ENCODE measurements around the gene DNAJB6. TPM values are rescaled to one million over a fixed set of nuclear protein-coding genes. Genes with fewer than 3 reads are reported as not detected.
A peak's percentile ranks its signal among the peaks of the same experiment; 100 is the strongest.

Gene DNAJB6
- polyA plus RNA-seq (2013, experiment 1 of 2; ENCODE audit: insufficient read length): 167 TPM
- 167 TPM for polyA plus RNA-seq (2013, experiment 2 of 2; ENCODE audit: insufficient read length)

DNA sequence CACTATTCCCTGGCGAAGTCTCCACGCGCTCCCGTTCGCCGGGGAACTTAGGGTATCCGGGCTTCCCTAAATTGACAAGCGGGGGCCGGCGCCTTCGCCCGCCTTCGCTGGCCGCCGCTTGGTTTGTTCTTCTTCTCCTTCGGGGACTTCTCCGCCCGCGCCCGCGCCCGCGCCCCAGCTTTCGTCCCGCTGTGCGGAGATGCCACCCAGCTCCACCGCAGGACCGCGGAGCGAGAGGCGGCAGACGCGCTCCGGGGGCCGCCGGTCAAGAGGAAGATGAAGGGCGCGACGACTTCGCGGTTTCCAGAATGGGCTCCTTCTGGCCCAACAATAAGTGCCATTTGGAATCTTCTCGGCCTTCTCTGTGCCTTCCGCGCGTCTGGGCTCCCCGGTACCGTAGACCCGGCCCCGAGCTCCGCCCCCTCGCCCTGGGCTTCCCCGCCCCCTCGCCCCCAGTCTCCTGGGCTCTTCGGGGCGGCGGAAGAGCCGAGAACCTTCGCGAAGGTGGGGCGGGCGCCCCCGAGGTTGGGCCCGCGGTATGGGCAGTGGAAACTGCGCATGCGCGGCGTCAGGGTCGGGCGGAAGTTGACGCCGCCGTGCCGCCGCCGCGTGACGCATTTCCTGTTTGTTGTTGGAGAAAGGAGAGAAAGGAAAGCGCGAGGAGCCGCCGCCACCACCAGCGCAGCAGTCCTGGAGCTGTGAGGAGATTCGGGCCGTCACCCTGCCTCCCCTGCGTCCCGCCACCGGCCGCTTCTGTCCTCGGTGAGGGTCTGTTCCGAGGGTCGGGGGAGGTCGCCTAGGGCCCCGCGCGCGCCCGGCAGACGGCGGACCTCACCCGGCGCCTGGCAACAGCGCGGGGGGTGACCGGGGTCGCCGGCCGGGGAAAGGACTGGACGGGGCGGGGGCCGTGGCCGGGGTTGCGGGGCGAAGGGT, at the start of gene DNAJB6:
Gene DNAJB6 (plus strand): TSS at position 622 of the 933 bp plus-strand sequence. CDS start 21,569 bp downstream, outside the sequence.
- peak; percentile 94 for DNase-seq

DNA sequence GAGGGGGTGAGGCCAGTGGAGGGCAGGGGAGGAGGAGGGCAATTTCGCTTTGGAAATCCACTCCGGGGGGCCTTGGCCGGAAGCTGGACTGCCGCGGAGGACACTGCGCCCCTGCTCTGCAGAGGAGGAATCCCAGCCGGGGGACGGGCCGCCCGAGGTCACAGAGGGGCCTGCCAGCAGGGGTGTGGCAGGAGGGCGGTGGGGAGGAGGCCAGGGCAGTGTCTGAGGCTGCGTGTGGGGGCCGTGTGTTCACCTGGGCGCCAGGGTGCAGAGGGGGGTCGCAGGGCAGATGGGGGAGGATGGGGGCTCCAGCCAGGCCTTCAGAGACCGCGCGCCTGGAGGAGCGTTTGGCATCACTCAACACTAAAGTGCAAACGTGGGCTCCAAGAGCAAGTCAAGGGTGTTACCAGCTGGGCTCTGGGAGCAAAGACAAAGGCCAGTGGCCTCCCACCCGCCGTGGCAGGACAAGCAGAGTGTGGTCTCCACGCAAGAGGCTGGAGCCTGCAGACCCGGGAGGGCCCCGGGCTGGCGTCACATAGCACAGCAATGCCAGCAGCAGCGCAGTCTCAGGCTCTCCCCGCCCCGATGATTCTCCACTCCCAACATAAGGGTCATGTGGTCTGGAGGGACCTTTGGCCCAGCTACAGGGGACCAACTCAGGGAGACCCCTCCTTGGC, 45.3 kb upstream of the DNAJB6 start:
- no peak for DNase-seq

DNA sequence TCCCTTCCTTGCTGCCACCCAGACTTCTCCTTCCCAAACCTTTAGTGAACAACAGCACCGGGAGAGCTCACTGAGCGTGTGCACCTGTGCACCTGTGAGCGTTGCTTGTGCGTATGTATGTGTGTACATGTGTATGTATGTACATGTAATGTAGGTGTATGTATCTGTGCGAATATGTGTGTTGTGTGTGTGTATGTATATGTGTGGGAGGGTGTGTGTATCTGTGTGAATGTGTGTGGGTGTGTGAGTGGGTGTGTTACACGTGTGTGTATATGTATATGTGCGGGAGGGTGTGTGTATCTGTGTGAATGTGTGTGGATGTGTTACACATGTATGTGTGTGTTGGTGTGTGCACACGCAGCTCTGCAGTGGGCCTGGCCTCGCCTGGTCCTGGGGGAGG, 44.5 kb upstream of the DNAJB6 start:
- DNase-seq: no peak

DNA sequence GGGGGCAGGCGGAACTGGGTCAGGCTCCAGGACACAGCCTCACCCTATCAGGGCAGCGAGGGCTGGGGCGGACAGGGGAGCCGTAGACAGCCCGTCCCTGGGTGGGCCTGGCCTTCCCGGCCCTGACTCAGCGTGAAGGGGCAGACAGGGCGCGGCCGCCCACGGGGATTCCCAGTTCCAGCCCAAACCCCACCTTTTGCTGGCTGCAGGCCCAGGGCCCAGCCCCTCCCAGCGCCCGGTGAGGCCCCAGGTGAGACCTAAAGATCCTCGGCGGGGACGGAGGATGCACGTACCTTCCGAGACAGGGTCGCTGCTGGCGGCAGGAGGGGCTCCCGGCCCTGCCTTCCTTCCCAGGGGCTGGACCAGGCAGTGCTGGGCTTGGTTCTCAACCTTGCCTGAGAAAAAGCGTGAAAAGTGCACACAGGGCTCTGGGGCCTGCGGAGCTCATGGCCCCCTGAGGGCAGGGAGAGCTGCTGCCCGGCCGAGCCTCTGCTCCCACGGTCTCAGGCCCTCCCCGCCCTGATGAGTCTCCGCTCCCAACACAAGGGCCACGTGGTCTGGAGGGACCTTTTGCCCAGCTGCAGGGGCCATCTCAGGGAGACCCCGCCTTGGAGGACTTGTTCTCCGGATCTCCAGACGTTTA, 43.9 kb upstream of the DNAJB6 start:
- DNase-seq: no peak

DNA sequence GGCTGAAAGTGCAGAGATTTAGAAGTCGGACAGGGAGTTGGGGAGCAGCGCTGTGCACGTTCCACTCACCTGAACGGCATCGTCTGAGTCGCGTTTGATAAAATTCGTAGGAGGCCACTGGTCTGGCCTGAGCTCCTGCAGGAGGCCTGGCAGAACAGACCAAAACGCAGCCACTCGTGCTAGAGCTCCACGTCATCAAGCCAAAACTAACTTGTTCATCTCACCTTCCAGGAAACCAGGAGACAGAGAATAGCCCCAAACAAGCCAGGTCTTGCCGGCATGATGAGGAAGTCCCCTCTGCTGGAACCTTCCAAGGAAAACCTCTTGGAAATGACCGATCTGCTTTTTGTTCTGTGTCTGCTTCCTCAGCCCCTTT, 43.4 kb upstream of the DNAJB6 start:
- DNase-seq: no peak

DNA sequence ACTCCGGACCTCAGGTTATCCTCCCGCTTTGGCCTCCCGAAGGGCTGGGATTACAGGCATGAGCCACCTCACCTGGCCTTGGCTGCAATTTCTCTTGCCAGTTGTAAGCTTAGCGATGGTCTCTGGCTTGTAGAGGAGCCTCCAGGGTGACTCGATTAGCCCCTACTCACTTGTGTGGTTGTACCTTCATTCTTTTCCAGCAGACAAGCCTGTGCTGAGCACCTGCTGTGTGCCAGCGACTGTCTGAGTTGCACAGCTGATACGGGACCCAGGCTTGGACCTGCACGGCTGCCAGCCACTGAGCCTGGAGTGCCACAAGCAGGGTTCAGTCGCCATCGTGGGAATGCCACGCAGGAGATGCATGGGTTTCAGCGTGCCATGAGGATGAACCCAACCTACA, 42.0 kb upstream of the DNAJB6 start:
- DNase-seq: no peak

DNA sequence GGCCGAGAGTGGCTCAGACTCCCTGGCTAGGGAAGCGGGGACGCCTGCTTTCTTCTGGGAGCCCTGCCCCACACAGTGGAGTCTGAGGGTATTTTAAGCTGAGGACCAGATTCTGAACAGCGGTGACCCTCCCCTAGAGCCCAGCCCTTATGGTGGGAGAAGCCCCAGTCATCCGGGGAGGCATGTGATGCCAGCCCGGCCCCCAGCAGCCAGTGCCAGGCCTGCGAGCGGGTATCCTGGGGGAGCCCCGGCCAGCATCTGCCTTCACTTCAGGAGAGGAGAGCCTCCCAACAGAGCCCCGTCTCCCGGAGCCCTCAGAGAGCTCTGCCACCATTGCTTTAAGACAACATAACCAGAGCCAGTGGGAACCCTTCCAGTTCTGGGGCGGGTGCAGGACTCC, 41.5 kb upstream of the DNAJB6 start:
- no peak for DNase-seq

DNA sequence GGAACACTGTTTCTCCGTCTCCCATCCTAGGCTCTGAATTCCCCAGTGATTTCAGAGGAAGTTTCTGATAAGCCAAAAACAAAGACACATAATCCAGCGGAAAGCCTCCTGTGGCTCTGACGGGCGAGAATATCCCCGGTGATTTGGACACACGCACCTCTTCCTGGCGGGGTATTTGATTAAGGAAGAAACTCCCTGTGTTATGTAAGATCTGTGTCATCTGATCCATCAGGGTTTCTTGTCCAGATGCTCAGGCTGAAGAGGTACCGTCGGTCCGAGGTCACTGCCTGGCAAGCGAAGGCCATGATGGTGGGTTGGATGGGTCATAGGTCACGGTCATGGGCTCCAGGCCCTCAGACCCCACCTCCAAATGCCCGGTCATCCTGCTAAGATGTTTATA, 39.6 kb upstream of the DNAJB6 start:
- DNase-seq: no peak

DNA sequence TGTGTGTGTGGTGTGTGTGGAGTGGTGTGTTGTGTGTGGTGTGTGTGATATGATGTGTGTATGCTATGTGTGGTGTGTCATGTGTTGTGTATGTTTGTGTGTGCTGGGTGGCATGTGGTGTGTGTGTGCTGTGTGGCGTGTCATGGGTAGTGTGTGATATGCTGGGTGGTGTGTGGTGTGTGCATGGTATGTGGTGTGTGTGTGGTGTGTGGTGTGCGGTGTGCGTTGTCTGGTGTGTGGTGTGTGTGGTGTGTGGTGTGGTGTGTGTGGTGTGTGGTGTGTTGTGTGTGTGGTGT, 37.5 kb upstream of the DNAJB6 start:
- no peak for DNase-seq

DNA sequence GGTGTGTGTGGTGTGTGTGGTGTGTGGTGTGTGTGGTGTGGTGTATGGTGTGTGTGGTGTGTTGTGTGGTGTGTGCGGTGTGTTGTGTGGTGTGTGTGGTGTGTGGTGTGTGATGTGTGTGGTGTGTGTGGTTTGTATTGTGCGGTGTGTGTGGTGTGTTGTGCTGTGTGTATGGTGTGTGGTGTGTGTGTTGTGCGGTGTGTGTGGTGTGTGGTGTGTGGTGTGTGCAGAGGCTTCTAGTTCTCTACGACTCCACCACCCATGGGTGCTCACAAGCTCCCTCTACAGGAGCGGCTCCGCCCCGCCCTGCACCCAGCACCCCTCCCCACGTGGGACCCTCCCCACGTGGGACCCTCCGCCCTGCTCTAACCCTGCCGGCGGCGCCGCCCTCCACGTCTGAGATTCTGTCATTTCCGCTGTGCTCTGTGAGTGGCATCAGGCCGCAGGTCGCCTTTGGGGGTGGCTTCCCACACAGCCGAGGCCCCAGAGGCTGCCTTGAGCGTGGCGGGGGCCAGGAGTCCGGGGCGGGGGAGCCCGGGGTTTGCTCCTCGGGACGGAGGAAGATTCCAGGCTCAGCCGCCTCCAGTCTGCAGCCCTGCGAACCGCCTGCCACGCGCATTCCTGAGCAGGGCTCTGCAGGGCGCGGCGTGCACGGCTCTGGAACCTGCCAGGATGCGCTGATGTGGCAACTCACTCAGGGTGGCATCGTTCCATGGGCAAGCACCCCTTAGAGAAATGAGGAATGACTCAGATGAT, 37.0 kb upstream of the DNAJB6 start:
- peak; percentile 57 for DNase-seq

DNA sequence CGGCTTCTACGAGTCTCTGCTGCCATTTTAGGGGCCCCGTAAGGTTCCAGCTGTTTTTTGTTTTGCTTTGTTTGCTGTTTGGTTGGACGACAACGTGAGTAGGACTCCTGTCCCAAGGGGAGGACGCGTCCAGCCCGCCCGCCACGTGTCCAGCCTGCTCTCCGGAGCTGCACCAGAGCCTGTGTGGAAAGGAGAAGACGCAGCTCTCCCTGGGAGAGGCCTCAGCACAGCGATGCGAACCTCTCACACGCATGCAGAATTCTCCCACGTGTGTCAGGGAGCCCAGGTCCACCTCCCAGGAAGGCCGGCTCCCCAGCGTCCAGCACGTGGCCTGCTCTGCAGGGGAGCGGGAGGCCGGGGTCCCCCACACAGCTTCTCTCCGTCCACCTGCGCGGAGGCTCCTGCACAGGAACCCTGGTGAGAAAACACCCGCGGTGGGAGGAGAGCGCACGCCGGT, 36.4 kb upstream of the DNAJB6 start:
- no peak for DNase-seq

DNA sequence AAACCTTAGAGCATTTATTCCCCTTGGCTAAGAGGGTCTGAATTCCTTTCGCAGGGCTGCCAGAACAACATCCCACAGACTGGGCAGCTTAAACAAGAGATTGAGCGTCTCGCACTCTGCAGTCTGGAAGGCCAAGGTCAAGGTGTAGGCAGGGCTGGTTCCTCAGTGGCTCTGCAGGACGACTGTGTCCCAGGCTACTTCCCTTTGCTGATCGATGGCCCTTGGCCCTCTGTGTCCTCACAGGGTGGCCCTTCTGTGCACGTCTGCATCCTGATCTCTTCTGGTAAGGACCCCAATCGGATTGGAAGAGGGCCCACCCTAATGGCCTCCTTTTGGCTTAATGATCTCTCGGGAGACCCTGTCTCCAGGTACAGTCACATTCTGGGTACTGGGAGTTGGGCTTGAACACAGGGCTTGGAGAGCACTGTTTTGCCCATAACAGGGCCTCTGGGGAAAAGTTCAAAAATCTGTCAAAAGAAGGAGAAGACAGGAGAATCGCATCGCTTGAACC, 35.1 kb upstream of the DNAJB6 start:
- no peak for DNase-seq

DNA sequence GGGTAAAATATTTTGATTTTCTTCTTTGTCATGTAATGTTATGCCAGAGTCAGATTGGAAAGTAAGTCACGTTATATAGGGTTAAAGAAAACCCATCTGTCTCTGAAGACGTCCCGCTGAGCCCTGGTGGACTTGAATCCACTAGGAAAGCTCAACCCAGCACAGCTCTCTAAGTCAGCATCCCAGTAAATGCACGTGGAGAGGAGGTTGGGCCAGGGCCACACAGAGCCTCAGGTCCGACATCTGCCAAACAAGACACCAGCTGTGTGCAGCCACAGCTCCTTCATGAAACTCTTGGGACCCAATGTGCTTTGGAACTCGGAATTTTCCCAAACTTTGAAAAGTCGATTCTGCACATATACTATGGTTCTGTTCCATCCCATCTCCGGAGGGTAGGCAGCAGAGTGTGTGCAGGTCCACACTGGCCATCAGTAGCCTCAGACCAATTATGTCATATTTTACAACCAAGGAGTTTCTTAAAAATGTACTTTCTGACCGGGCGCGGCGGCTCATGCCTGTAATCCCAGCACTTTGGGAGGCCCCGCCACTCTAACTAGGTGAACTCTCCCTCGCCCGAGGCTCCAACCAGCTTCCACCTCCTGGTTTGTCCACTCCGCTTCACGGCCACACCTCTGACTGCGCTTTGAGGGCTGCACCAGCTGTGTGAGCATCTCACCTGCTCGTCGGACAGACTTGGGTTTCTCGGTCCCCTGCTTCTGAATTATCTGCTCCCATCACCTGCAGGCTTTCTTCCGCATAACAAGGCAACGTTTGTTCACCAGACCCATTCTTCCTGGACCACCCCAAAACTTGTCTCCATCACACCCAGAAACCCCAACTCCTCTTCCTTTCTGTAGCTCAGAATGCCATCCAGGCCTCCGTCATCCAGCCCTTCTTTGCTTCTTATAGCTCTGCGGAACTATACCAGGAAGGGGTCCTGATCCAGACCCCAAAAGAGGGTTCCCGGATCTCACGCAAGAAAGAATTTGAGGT, 29.7 kb upstream of the DNAJB6 start:
- no peak for DNase-seq

DNA sequence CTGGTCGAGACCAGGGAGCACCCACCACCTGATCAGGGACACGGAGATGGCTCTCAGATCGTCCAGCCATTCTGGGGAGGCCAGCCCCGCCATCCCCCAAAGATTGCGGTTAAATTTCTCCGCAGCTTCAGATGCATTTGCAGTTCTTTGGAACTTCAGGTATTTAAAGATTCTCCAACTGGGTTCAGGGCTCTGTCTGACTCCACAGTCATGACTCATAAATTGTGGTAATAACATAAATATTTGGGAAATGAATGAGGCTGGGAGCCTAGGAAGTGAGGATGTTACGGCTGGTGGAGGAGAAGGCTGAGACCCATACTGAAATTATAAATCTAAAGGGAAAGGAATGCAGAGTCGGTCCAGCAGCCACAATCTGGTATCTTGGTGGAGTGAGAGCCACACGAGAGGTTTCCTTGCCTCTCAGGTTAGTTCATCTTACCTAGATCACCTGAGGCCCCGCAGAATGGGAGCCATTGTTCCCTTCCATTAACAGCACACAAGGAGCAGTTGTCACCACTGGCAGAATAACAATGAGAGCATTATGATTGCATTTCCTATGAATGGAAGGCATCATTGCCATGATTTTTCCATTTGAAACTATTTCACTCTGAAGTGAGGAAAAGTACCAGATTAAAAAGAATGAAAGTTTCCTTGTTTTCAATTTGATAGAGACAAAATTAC, 26.7 kb upstream of the DNAJB6 start:
- peak; percentile 98 for DNase-seq

DNA sequence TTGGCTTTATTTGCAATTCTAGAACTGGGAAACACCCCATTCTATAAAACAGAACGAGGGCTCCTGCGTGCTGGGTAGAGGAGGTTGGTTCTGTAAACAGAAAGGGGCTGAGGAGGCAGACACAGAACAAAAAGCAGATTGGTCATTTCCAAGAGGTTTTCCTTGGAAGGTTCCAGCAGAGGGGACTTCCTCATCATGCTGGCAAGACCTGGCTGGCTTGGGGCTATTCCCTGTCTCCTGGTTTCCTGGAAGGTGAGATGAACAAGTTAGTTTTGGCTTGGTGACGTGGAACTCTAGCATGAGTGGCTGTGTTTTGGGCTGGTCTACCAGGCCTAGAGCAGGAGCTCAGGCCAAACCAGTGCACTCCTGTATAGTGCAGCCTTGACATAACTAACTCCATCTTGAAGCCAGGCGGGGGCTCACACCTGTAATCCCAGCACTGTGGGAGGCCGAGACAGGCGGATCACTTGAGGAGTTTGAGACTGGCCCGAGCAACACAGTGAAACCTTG, 26.1 kb upstream of the DNAJB6 start:
- DNase-seq: no peak

DNA sequence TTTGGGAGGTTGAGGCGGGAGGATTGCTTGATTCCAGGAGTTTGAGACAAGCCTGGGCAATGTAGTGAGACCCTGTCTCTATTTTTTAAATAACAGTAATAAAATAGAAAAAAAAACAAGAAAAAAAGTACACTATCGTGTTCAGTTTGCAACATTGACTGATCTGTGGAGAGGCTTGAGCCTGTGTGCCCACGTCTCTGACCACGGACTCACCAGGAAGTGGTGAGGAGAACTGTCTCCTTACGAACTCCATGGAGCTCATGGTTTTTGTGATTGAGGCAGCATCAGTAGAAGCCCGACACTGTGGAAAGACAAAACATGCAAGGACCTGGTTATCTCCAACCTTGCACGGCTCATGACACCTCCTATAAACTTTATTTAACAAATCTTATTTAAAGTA, 23.9 kb upstream of the DNAJB6 start:
- DNase-seq: no peak

DNA sequence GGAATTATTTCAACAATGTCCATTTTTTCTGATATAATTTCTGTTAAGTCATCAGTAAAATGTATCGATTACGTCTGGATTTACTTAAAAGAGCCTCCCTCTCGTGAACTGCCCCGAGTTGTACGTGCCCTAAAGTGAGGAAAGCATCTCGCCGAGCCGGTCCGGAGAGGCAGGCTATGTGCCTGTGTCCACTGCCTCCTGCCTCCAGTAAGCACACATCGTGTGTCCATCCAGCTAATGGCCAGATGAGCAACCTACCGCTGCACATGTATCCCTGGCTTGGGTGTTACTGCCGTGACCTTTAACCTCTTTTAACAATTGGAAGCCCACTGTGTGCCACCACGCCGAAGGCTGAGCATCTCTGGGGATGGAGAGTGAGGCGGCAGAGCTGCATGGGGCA, 23.2 kb upstream of the DNAJB6 start:
- no peak for DNase-seq

DNA sequence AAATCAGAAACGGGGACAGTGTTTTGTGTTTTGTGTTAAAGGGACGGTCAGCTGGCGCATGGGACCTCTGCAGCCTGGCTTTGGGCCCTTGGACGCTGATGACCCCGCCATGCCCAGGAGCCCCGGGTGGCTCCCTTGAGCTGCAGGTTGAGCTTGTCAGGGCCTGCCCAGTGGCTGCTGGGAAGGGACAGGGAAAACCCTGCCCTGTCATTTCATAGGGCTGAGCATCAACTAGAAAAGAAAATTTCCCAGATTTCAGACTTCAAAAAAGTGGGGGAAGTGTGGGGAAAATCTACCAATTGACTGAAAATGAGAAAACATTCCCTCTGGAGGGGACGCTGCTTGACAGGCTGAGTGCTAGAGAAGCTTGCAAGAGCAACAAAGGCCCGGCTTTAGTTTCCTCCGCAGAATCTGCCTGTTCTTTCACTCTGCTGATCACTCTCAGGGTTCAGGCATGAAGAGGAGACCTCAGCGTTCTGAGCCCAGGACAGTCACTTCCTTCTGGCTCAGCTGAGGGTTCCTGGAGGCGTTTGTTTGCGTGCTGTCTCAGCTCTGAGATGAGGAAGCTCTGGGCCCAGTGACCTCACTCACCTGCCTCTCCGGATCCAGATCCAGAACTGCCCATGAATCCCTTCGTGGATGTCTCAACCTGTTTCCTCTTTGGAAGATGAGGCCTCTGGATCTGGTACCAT, 18.6 kb upstream of the DNAJB6 start:
- DNase-seq: no peak

DNA sequence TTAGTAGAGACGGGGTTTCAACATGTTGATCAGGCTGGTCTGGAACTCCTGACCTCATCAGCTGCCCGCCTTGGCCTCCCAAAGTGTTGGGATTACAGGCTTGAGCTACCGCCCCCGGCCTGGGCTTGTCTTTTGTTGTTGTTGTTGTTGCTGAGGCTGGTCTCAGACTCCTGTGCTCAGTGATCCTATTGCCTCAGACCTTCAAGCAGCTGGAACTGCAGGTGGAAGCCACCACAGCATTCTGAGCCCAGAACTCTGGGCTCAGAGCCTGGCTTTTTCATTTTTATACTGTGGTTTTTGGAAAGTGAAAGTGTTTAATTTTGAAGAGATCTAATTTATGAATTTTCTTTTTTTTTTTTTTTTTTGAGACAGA, 16.2 kb upstream of the DNAJB6 start:
- DNase-seq: no peak

DNA sequence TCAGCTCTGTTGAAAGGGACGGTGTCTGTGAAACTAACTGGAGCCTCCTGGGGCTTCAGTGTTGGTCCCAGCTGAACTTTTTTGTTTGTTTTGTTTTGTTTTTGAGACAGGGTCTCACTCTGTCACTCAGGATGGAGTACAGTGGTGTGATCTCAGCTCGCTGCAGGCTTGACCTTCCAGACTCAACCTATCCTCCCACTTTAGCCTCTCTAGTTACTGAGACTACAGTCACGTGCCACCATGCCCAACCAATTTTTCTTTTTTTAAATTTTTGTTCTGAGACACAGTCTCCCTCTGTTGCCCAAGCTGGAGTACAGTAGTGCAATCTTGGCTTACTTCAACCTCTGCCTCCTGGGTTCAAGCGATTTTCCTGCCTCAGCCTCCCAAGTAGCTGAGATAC, 13.4 kb upstream of the DNAJB6 start:
- no peak for DNase-seq
